ENCODE data around the gene PLAGL1.

PLAGL1 gene

DNA sequence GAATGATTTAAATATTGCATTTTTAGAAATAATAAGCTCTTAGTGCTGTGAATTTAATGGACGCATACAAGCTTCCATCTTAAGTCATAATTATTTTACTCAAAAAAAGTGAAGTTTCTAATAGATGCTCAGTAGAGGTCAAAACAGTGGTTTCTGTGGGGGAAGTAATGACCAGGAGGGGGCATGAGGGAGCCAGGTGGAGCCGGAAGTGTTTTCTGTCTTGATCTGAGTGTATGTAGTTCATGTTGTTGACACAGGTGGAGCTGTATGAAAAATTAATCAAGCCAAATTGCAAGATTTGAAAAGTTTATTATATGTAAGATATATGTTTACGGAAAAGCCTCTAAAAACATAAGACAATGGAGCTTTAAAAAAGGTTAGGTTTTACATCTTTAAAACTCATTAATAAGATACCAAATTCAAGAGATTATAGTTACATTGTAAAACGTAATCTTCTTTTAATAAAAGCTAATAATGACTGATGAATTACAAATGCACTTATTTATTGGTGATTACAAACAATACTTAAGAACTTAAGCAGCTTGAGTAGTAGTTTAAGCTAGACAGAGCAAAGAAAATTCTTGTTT, 68.0 kb downstream of the PLAGL1 start:
- no peak overlapping the region for H3K4me3 ChIP-seq (replicated peaks; ENCODE audit: low read depth, low read length)
- peak; percentile 35 for DNase-seq (ENCODE audit: extremely low read depth, low read depth)
- peak; percentile 83 for TF ChIP-seq CTCF (IDR thresholded peaks at IDR 0.05; ENCODE audit: low read depth, low read length, missing control alignments)

DNA sequence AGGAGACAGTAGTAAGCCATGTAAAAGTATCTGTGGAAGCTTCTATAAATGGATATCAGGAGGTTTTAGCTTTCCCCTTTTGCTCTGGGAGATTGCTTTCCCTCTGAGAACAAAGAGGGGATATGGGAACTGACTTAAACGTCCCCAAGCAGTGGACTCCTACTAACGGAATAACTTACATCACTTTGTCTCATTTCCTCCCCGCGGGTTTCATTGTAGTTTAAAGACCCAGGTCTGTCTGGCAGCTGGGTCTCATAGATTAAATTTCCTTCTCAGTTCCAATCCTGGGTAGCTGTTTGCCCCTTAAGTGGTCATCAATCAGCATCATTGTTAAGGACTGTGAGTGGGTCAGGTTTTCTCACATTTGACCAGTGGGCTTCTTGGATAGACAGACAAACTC, 68.7 kb downstream of the PLAGL1 start:
- no peak for DNase-seq (ENCODE audit: extremely low read depth, low read depth)
- no peak for TF ChIP-seq CTCF (IDR thresholded peaks at IDR 0.05; ENCODE audit: low read depth, low read length, missing control alignments)
- H3K4me3 ChIP-seq (replicated peaks; ENCODE audit: low read depth, low read length), result no peak overlapping the region

DNA sequence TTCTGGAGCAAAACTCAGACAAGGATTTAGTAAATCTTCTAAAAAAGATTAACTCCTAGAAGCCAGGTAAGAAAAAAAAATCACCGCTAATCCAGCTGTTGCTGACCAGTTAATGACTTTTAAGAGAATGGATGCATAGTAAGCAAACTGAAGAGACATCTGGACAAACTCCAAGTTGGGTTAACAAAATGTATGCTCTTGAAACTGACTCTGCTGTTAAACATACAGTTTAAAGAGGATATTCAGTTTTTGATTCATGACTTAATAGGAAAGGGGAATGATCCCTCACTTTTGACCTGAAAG, 70.4 kb downstream of the PLAGL1 start:
- H3K4me3 ChIP-seq (replicated peaks; ENCODE audit: low read depth, low read length), result no peak overlapping the region
- no peak for TF ChIP-seq CTCF (IDR thresholded peaks at IDR 0.05; ENCODE audit: low read depth, low read length, missing control alignments)
- no peak for DNase-seq (ENCODE audit: extremely low read depth, low read depth)

DNA sequence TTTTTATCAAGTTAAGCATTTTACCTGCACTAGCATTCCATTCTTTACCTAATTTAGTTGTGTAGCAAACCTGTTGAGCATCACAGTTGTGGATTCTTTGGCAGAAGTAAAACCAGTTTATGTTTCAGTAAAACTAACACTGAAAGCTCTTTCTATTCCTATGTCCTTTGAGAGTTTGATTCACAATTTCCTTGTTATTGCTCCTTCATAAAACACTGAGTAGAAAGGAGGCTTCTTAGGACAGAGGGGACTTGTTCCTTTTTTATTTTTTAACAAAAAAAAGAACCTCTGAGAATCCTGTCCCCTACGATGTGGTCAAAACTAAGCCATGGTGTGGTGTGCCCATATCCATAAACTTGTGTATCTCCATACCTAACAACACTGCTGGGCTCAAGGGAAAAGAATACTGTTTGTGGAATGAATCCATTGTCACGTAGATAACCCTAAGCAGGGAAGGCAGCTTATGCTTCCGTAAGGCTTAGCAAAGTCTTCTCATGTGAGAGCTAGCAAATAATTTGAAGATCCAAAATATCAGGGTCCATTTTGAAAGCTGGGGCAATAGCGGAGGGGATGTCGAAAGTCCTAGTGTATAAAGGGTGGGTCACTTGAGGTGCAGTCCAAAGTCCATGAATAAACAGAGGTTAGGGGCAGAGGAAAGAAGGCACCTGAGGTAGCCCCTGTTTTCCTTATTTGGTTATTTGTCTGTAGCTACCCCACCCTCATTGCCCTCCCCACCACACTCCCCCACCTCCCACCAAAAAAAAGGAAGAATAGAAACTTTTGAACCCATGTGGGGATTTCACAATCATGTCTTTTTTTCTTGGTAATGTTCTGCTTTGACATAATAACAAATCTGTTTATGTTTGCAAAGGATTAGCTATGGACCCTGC, 71.0 kb downstream of the PLAGL1 start:
- TF ChIP-seq CTCF (IDR thresholded peaks at IDR 0.05; ENCODE audit: low read depth, low read length, missing control alignments), result no peak
- no peak overlapping the region for H3K4me3 ChIP-seq (replicated peaks; ENCODE audit: low read depth, low read length)
- no peak for DNase-seq (ENCODE audit: extremely low read depth, low read depth)

- TF ChIP-seq CTCF (IDR thresholded peaks at IDR 0.05; ENCODE audit: low read depth, low read length, missing control alignments), result no peak
- DNase-seq (ENCODE audit: extremely low read depth, low read depth), result no peak
- H3K4me3 ChIP-seq (replicated peaks; ENCODE audit: low read depth, low read length), result no peak overlapping the region
Observed at GRCh38 chr6:143936347-143936746, 71.7 kb downstream of the PLAGL1 start.

DNA sequence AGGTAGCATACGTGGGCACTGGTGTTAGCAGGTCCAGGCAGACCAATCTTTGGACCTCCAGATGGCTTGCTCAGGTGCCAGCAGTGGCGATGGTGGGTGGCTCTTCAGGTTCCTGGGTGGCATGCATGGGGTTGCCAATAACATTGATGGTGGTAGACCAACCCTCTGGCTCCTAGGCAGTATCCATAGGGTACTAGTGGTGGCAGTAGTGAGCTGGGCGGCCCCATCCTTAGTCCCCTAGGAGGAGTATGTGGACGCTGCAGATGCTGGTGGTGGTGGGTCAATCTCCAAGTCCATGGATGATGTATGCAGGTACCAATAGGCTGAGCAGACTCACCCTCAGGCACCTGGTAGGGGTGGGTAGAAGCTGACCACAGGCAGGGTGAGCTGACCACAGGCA, 73.2 kb downstream of the PLAGL1 start:
- TF ChIP-seq CTCF (IDR thresholded peaks at IDR 0.05; ENCODE audit: low read depth, low read length, missing control alignments), result no peak
- H3K4me3 ChIP-seq (replicated peaks; ENCODE audit: low read depth, low read length), result no peak overlapping the region
- DNase-seq (ENCODE audit: extremely low read depth, low read depth), result no peak

Data from HFF-Myc (cell line).